ENCODE results near the gene SYCP1.

SYCP1 gene

DNA sequence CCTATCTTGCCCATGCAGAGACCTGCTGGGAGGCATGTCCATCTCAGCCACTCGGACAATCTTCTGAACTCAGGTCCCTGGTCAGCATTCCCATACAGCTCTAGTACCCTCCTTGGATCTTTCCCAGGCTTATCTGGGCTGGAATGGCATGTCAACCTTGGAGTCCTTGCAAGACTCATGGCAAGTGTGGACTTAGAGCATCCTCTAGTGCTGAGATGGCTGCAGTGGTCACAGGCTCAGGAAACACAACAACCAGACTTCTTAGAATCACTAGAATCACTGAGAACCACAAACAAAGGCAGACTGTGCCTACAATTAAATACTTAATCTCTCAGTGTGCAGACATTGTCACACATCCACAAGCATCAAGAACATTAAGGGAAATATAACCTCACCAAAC is 101.9 kb downstream of the SYCP1 start:
- in situ Hi-C loops (cut with HindIII; ENCODE audit: low sequenced_read_pairs): no loop called here
- H3K4me3 ChIP-seq (ENCODE audit: low read depth, low read length): no peak overlapping the region
- no peak for DNase-seq (ENCODE audit: low read depth)
- TF ChIP-seq, protein P1, sequence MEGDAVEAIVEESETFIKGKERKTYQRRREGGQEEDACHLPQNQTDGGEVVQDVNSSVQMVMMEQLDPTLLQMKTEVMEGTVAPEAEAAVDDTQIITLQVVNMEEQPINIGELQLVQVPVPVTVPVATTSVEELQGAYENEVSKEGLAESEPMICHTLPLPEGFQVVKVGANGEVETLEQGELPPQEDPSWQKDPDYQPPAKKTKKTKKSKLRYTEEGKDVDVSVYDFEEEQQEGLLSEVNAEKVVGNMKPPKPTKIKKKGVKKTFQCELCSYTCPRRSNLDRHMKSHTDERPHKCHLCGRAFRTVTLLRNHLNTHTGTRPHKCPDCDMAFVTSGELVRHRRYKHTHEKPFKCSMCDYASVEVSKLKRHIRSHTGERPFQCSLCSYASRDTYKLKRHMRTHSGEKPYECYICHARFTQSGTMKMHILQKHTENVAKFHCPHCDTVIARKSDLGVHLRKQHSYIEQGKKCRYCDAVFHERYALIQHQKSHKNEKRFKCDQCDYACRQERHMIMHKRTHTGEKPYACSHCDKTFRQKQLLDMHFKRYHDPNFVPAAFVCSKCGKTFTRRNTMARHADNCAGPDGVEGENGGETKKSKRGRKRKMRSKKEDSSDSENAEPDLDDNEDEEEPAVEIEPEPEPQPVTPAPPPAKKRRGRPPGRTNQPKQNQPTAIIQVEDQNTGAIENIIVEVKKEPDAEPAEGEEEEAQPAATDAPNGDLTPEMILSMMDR (IDR thresholded peaks at IDR 0.05; ENCODE audit: low read depth, low read length, missing control alignments): peak; percentile 21

DNA sequence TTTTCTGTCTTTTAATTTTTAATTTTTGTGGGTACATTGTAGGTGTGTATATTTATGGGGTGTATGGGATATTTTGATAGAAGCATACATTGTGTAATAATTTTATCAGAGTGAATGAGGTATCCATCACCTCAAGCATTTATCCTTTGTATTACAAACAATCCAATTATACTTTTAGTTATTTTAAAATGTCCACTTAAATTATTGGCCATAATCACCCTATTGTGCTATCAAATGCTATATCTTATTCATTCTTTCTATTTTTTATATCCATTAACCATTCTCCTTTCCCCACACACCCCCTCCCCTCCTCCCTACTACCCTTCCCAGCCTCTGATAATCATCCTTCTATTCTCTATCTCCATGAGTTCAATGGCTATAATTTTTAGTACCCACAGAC is 104.8 kb downstream of the SYCP1 start:
- no peak overlapping the region for H3K4me3 ChIP-seq (ENCODE audit: low read depth, low read length)
- TF ChIP-seq, protein P1 (IDR thresholded peaks at IDR 0.05; ENCODE audit: low read depth, low read length, missing control alignments): no peak
- DNase-seq (ENCODE audit: low read depth): no peak
- in situ Hi-C loops (cut with HindIII; ENCODE audit: low sequenced_read_pairs): no loop called here

DNA sequence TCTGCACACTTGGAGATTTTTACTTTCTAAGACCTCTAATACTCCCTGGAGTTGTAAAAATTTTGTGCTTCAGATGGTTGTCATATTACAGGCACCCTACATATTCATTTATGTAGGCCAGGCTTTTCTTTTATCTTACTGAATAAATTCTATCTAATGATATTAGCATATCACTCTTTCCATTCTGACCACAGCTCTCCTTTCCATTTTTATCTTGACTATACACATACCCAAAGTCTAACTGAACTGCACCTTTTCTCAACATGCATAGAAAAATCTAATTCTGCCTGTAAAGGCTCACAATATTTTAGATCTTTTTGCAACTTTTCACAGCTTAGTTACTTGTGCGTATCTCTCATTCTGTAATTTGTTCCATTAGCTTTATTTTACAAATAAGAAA is 122.2 kb downstream of the SYCP1 start:
- no peak for DNase-seq (ENCODE audit: low read depth)
- TF ChIP-seq, protein P1 (IDR thresholded peaks at IDR 0.05; ENCODE audit: low read depth, low read length, missing control alignments): no peak
- in situ Hi-C loops (cut with HindIII; ENCODE audit: low sequenced_read_pairs): no loop called here
- H3K4me3 ChIP-seq (ENCODE audit: low read depth, low read length): no peak overlapping the region

DNA sequence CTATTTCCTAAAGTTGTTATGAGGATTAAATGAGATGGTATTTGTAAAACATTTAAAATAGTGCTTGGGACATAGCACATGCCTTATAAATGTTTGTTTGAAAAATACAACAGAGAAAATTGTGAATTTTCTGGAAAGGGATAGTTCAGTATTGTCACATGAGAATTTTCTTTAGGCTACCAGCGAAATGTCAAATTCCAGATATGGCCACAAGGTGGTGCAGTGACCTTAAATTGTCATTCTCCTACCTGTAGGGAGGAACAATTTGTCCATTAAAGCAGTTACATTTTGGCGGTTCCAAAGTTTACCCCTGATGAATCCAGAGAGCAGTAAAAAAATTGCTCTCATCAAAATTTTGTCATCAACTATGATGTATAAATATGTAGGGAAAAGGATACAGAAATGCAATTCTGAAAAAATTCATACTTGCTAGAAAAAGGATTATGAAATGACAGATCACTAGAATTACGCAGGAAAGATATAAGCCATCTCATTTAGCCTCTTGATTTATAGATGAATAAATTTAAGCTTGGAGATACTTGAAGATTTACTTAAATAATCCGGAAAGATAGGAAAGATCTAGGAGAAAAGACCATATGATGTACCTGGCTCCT is 124.7 kb downstream of the SYCP1 start:
- TF ChIP-seq, protein P1 (IDR thresholded peaks at IDR 0.05; ENCODE audit: low read depth, low read length, missing control alignments): peak; percentile 64
- in situ Hi-C loops (cut with HindIII; ENCODE audit: low sequenced_read_pairs): no loop called here
- peak; percentile 41 for DNase-seq (ENCODE audit: low read depth)
- H3K4me3 ChIP-seq (ENCODE audit: low read depth, low read length): no peak overlapping the region

DNA sequence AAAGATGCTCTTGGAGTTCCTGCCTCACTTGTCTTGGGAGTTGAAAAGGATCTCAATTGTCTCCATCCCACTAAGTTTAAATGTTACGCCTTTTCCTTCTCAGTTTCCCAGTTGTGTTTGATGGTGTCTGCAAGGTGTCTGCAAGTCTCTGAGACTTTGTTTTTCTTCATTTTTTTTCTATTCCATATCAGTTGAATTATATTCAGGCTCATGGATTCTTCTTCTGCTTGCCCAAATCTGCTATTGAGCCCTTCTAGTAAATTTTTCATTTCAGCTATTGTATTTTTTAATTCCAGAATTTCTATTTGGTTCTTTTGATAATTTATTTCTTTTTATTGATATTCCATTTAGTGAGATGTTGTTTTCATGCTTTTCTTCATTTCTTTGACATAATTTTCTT is 127.6 kb downstream of the SYCP1 start:
- TF ChIP-seq, protein P1 (IDR thresholded peaks at IDR 0.05; ENCODE audit: low read depth, low read length, missing control alignments): no peak

DNA sequence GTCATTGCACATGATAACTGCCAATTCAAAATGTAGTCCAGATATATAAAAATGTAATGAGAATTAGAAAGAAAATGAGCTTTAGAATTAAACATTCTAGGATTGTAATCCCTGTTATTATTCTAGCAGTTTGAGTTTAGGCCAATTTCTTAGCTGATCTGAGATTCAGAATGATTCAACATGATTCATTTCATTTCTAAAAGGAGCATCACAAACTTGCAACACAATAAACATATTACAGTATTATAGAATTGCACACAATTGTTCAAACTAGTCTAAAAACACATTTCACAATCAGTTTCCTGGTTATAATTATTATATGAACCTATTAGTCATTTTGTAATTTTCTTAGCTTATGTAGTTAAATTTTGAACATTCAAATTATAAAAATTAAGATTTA is 131.6 kb downstream of the SYCP1 start:
- DNase-seq (ENCODE audit: low read depth): no peak
- in situ Hi-C loops (cut with HindIII; ENCODE audit: low sequenced_read_pairs): loop anchor here (5.0 kb wide), 1 partner anchor 126 kb away; no protein-coding TSS in a partner anchor
- TF ChIP-seq, protein P1 (IDR thresholded peaks at IDR 0.05; ENCODE audit: low read depth, low read length, missing control alignments): no peak
- no peak overlapping the region for H3K4me3 ChIP-seq (ENCODE audit: low read depth, low read length)

More for the DNA sequence above, 127.6 kb downstream of the SYCP1 start:
- in situ Hi-C loops (cut with HindIII; ENCODE audit: low sequenced_read_pairs): no loop called here
- no peak for DNase-seq (ENCODE audit: low read depth)
- H3K4me3 ChIP-seq (ENCODE audit: low read depth, low read length): no peak overlapping the region

All from astrocyte of the cerebellum (primary cell).